T-helper 1 cell treated with Interleukin-12 subunit alpha and Interleukin-12 subunit beta and Interleukin-4 antibody, amounts not matched to agents 30 ng/mL and 1 ng/mL, for 36 hours (primary cell): ENCODE results near the gene EDN3. TPM values are rescaled to one million over a fixed set of nuclear protein-coding genes. Genes with fewer than 3 reads are reported as not detected.

Experiments used
- intact Hi-C: fragments of 100-400 bp; cut with micrococcal nuclease; formaldehyde crosslinking; loops from one replicate; pipeline ENCODE4 v1.15.1; 2024
- total RNA-seq: library from RNA; stranded (reverse); gene quantifications from 2 replicates; pipeline ENCODE4 v1.2.3, GENCODE V29; 2022

The EDN3 gene
- total RNA-seq, 1 donor from 2014 or later, result not detected

- intact Hi-C loops, result no loop called here
Measured at GRCh38 chr20:59363101-59363500, 62.7 kb downstream of the EDN3 start.

DNA sequence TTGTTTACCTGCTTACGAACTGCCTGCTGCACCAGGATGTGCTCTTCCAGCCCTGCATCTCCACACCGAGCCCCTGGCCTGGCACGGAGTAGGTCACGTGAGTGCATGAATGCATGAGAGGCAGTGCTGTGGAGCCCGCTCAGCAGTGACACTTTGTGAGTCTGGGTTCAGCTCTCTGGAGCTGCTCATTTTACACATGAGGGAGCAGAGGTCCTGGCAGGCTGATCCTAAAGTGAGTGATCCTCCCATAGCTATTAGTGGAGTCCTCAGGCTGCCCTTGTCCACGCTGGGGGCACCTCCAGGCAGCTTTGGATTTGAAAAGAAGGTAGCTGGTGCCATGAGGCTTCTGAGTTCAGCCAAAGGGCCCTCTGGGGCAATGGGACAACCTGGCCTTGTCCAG is 64.2 kb downstream of the EDN3 start:
- intact Hi-C loops, result no loop called here

- intact Hi-C loops, result no loop called here
Measured at GRCh38 chr20:59365611-59366285, 65.3 kb downstream of the EDN3 start.

GRCh38 chr20:59371431-59371830 is 71.0 kb downstream of the EDN3 start:
- intact Hi-C loops, result no loop called here

DNA sequence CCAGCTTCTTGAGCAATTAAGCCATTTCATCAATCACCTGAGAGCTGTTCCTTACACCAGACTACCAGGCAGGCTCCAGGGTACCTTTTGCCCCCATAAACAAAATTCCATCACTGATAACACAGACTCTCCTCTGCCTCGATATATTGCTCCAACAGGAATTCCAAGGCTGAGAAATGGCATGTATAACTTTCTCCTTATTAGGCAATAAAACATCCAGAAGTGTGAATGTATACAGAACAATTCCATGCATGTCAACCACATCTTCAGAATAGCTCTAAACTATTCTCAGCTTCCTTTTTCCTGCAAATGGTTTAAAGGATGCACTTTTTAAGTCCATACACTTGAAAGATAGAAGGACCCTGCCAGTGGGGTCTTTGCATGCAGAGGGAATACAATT is 73.8 kb downstream of the EDN3 start:
- intact Hi-C loops, result no loop called here

DNA sequence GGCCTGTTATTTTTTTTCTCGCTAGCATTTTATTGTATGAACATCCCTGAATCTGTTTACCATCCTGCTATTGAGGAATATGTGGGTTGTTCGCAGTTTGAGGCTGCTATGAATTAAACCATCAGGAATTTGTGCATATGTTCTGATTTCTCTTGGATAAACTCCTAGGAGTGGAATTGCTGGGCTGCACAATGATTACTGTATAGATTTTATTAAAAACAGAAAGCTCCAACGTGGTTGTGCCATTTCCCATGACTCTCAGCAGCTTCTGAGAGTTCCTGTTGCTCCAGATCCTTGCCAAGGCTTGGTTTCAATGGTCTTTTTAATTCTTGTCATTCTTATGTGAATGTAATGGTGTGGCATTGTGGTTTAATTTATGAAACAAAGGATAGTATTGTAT is 75.1 kb downstream of the EDN3 start:
- intact Hi-C loops, result no loop called here

Other genes with a start within 250 kb of the EDN3 start
- gene ZNF831, start 136.8 kb upstream of the EDN3 start, total RNA-seq, result 6.4 TPM in 2 replicates